Lung (tissue), 12 donors: ENCODE data around the gene SLC29A3. TPM values are rescaled to one million over a fixed set of nuclear protein-coding genes. Genes with fewer than 3 reads are reported as not detected.
A peak's percentile ranks its signal among the peaks of the same experiment; 100 is the strongest.

Experiments used
- ATAC-seq: fragments of 200-7000 bp; cut with Tn5 transposase; one replicate; pipeline ENCODE4 v1.9.1; 2020; ENCODE audit warnings: moderate number of reproducible peaks; ENCODE audit not compliant: insufficient read depth, low FRiP score
- DNase-seq, 3 donors: peaks; one replicate each; pipeline ENCODE4 v3.0.0-alpha.2; 2013 to 2017
- H3K27ac ChIP-seq, 2 donors: one replicate each; pipeline ENCODE4 v1.5.1; 2013; ENCODE audit warnings: mild to moderate bottlenecking in 2 of 2, moderate library complexity in 2 of 2, control low read depth in 1 of 2, inconsistent platforms in 1 of 2, low read depth in 1 of 2, low read length in 1 of 2
- H3K27me3 ChIP-seq, 3 donors: one replicate each; pipeline ENCODE4 v1.5.1; 2013; ENCODE audit warnings: low read length in 2 of 3; ENCODE audit not compliant: control insufficient read depth in 3 of 3, insufficient read depth in 3 of 3
- H3K36me3 ChIP-seq, 4 donors: one replicate each; pipeline ENCODE4 v1.5.1; 2013; ENCODE audit warnings: low read length in 4 of 4, mild to moderate bottlenecking in 1 of 4, moderate library complexity in 1 of 4; ENCODE audit not compliant: control insufficient read depth in 4 of 4, insufficient read depth in 4 of 4
- H3K4me1 ChIP-seq, 5 donors: one replicate each; pipeline ENCODE4 v1.5.1; 2013; ENCODE audit warnings: low read length in 5 of 5, mild to moderate bottlenecking in 2 of 5, moderate library complexity in 1 of 5; ENCODE audit not compliant: control insufficient read depth in 5 of 5, insufficient read depth in 5 of 5
- H3K4me3 ChIP-seq: one replicate; pipeline ENCODE4 v1.5.1; 2013; ENCODE audit warnings: mild to moderate bottlenecking, control low read depth, moderate library complexity
- H3K9ac ChIP-seq, 2 donors: one replicate each; pipeline ENCODE4 v1.5.1; 2013; ENCODE audit warnings: low read length in 2 of 2, control low read depth in 1 of 2; ENCODE audit not compliant: insufficient read depth in 1 of 2
- H3K9me3 ChIP-seq, 4 donors: one replicate each; pipeline ENCODE4 v1.5.1; 2013; ENCODE audit warnings: low read length in 3 of 4, mild to moderate bottlenecking in 1 of 4, moderate library complexity in 1 of 4; ENCODE audit not compliant: control insufficient read depth in 4 of 4, insufficient read depth in 3 of 4
- CTCF ChIP-seq: IDR thresholded peaks from 2 replicates; pipeline ENCODE4 v1.5.1; 2012; ENCODE audit warnings: mild to moderate bottlenecking; ENCODE audit errors: control extremely low read depth, extremely low read depth
- WGBS, 2 donors: extraction: QIAGEN DNeasy Blood & Tissue Kit; methylation state at CpG; one replicate each; pipeline ENCODE4 v1.1.7; 2013; 5-methylcytosine and 5-hydroxymethylcytosine counted together
- polyA plus RNA-seq, 2 donors: library from polyadenylated mRNA; stranded (reverse); fragments of 200-250 nt; gene quantifications; one replicate each; pipeline ENCODE4 v1.2.1, GENCODE V29; 2013
- total RNA-seq, 2 donors: library from RNA; depleted of rRNA in 1 of 2; stranded (reverse); fragments of >200 nt in 1 of 2; gene quantifications; one replicate each; pipeline ENCODE4 v1.2.1, GENCODE V29; 2014 to 2021
- donor health status: control.
- donor health status: control.
- donor health status: Bipolar disorder and iron deficiency.
- donor health status: healthy.
- donor health status: DM: yes; HTN: yes; CAD: no.

The SLC29A3 gene
- total and polyA plus RNA-seq, 4 donors, result 4.9 to 9.6 (median 5.4) TPM

- no peak for ATAC-seq
- 2 to 3% methylated on average over 62 to 82 of the region's 82 CpGs for WGBS, 2 donors
- H3K4me3 ChIP-seq, result peak overlapping the region; percentile 18
- peaks cover 0 to 12% (median 6%) of the 10 kb centered on the region in 5 donors for H3K4me1 ChIP-seq
- H3K9ac ChIP-seq, result no peak overlapping the region
- DNase-seq, result peak in 2 of 3 donors; percentile 19 to 32
- no peaks in the 10 kb centered on the region for H3K36me3 ChIP-seq
- no peak for TF ChIP-seq CTCF
- H3K27me3 ChIP-seq, result peaks cover 0 to 40% (median 19%) of the 10 kb centered on the region in 3 donors
- no peaks in the 10 kb centered on the region for H3K9me3 ChIP-seq
- no peak overlapping the region for H3K27ac ChIP-seq
Observed at GRCh38 chr10:71397296-71398212, 78.5 kb downstream of the SLC29A3 start.

GRCh38 chr10:71398976-71399375 lies 79.9 kb downstream of the SLC29A3 start:
- Histone ChIP-seq H3K27ac (no peak overlapping the region), H3K27me3 (peaks cover 0 to 37% (median 19%) of the 10 kb centered on the region in 3 donors), H3K9me3 (no peaks in the 10 kb centered on the region), H3K4me1 (peaks cover 0 to 12% (median 6%) of the 10 kb centered on the region in 5 donors), H3K9ac (no peak overlapping the region), H3K36me3 (no peaks in the 10 kb centered on the region), H3K4me3 (no peak overlapping the region)
- ATAC-seq (no peak), DNase-seq (no peak)
- 75% methylated on average over 4 of the region's 4 CpGs for WGBS, 2 donors
- TF ChIP-seq CTCF, result no peak

GRCh38 chr10:71399946-71400345 lies 80.9 kb downstream of the SLC29A3 start:
- TF ChIP-seq CTCF, result no peak
- 86 to 87% methylated on average over 5 of the region's 5 CpGs for WGBS, 2 donors
- DNase-seq, result no peak

More at GRCh38 chr10:71399946-71400345, 80.9 kb downstream of the SLC29A3 start:
- Histone ChIP-seq H3K27ac (no peak overlapping the region), H3K9ac (no peak overlapping the region), H3K4me3 (no peak overlapping the region), H3K4me1 (peaks cover 0 to 12% (median 6%) of the 10 kb centered on the region in 5 donors), H3K9me3 (no peaks in the 10 kb centered on the region), H3K36me3 (no peaks in the 10 kb centered on the region), H3K27me3 (peaks cover 0 to 37% (median 19%) of the 10 kb centered on the region in 3 donors)
- ATAC-seq, result no peak
